ENCODE measurements around the gene LGMN. TPM values are rescaled to one million over a fixed set of nuclear protein-coding genes. Genes with fewer than 3 reads are reported as not detected.
"Not testable (repeated sequence)": the region's sequence is repeated elsewhere in the genome, so short reads cannot be mapped to it uniquely, and the experiment has no call there.

Gene LGMN
- polyA plus RNA-seq, 6 donors from 2014 or later = 9.1 to 22.1 (median 13.2) TPM

GRCh38 chr14:92731622-92732115, 16.8 kb downstream of the LGMN start:
- H3K27ac Mint-ChIP-seq = peak overlapping the region in 1 of 6 donors; percentile 64
- no peak overlapping the region for H3K4me3 Mint-ChIP-seq
- H3K4me1 Mint-ChIP-seq = peaks cover 3 to 10% (median 4%) of the 10 kb centered on the region in 3 donors
- peaks cover 30% of the 10 kb centered on the region in 2 donors for H3K36me3 Mint-ChIP-seq
- H3K27me3 Mint-ChIP-seq = no peaks in the 10 kb centered on the region
- no peak for ATAC-seq (ENCODE audit: low read depth in 2 of 2)
- no peak for DNase-seq
- peaks cover 0 to 3% (median 0%) of the 10 kb centered on the region in 7 donors for H3K9me3 Mint-ChIP-seq

- H3K4me3 Mint-ChIP-seq = no peak overlapping the region
- no peak for ATAC-seq (ENCODE audit: low read depth in 2 of 2)
Observed at GRCh38 chr14:92729634-92730358, 18.6 kb downstream of the LGMN start.

GRCh38 chr14:92728759-92729364, 19.6 kb downstream of the LGMN start:
- no peaks in the 10 kb centered on the region for H3K27me3 Mint-ChIP-seq
- H3K4me1 Mint-ChIP-seq = peaks cover 0 to 8% (median 8%) of the 10 kb centered on the region in 3 donors
- peaks cover 0 to 4% (median 0%) of the 10 kb centered on the region in 7 donors for H3K9me3 Mint-ChIP-seq
- peaks cover 32 to 38% of the 10 kb centered on the region in 2 donors for H3K36me3 Mint-ChIP-seq
- H3K27ac Mint-ChIP-seq = peak overlapping the region in 1 of 6 donors; percentile 9
- ATAC-seq (ENCODE audit: low read depth in 2 of 2) = peak; percentile 41 to 56
- no peak for DNase-seq
- peak overlapping the region in 1 of 8 donors; percentile 2 for H3K4me3 Mint-ChIP-seq

More at GRCh38 chr14:92729634-92730358, 18.6 kb downstream of the LGMN start:
- Mint-ChIP-seq H3K36me3 (peaks cover 32 to 38% of the 10 kb centered on the region in 2 donors), H3K9me3 (peaks cover 0 to 4% (median 0%) of the 10 kb centered on the region in 7 donors), H3K27ac (peak overlapping the region in 2 of 6 donors; percentile 19 to 35), H3K27me3 (no peaks in the 10 kb centered on the region), H3K4me1 (peaks cover 0 to 8% (median 5%) of the 10 kb centered on the region in 3 donors)
- DNase-seq = no peak

GRCh38 chr14:92726933-92727262, 21.5 kb downstream of the LGMN start:
- Mint-ChIP-seq H3K27me3 (no peaks in the 10 kb centered on the region), H3K27ac (no peak overlapping the region), H3K4me3 (no peak overlapping the region), H3K36me3 (peaks cover 23 to 29% of the 10 kb centered on the region in 2 donors), H3K4me1 (peaks cover 0 to 8% (median 8%) of the 10 kb centered on the region in 3 donors), H3K9me3 (peaks cover 0 to 4% (median 0%) of the 10 kb centered on the region in 7 donors)
- ATAC-seq (ENCODE audit: low read depth in 2 of 2) (no peak), DNase-seq (no peak)

- Mint-ChIP-seq H3K4me3 (no peak overlapping the region), H3K9me3 (peaks cover 0 to 4% (median 0%) of the 10 kb centered on the region in 7 donors), H3K27me3 (no peaks in the 10 kb centered on the region), H3K27ac (no peak overlapping the region), H3K36me3 (peaks cover 18 to 23% of the 10 kb centered on the region in 2 donors), H3K4me1 (peaks cover 0 to 8% (median 8%) of the 10 kb centered on the region in 3 donors)
- DNase-seq (no peak), ATAC-seq (ENCODE audit: low read depth in 2 of 2) (no peak)
Observed at GRCh38 chr14:92726135-92726932, 22.1 kb downstream of the LGMN start.

GRCh38 chr14:92724516-92725340, 23.7 kb downstream of the LGMN start:
- Mint-ChIP-seq H3K27me3 (no peaks in the 10 kb centered on the region), H3K36me3 (peaks cover 9 to 20% of the 10 kb centered on the region in 2 donors), H3K4me1 (peaks cover 0 to 8% (median 7%) of the 10 kb centered on the region in 3 donors), H3K27ac (peak overlapping the region in 1 of 6 donors; percentile 88), H3K4me3 (no peak overlapping the region), H3K9me3 (peaks cover 0 to 4% (median 0%) of the 10 kb centered on the region in 7 donors)
- DNase-seq (no peak), ATAC-seq (ENCODE audit: low read depth in 2 of 2) (no peak)

GRCh38 chr14:92719890-92720323, 28.5 kb downstream of the LGMN start:
- DNase-seq (no peak), ATAC-seq (ENCODE audit: low read depth in 2 of 2) (no peak)
- Mint-ChIP-seq H3K27me3 (no peaks in the 10 kb centered on the region), H3K9me3 (no peaks in the 10 kb centered on the region), H3K27ac (no peak overlapping the region), H3K36me3 (no peaks in the 10 kb centered on the region), H3K4me1 (peaks cover 0 to 5% (median 0%) of the 10 kb centered on the region in 3 donors), H3K4me3 (no peak overlapping the region)

- Mint-ChIP-seq H3K9me3 (no peaks in the 10 kb centered on the region), H3K27me3 (no peaks in the 10 kb centered on the region), H3K36me3 (no peaks in the 10 kb centered on the region), H3K27ac (no peak overlapping the region), H3K4me1 (peaks cover 0 to 5% (median 0%) of the 10 kb centered on the region in 3 donors), H3K4me3 (no peak overlapping the region)
- DNase-seq (no peak), ATAC-seq (ENCODE audit: low read depth in 2 of 2) (no peak)
Observed at GRCh38 chr14:92719421-92719820, 29.0 kb downstream of the LGMN start.

GRCh38 chr14:92718664-92719063, 29.8 kb downstream of the LGMN start:
- no peak for DNase-seq
- H3K27ac Mint-ChIP-seq = no peak overlapping the region
- H3K9me3 Mint-ChIP-seq = no peaks in the 10 kb centered on the region
- no peaks in the 10 kb centered on the region for H3K36me3 Mint-ChIP-seq
- ATAC-seq (ENCODE audit: low read depth in 2 of 2) = no peak
- peaks cover 0 to 5% (median 0%) of the 10 kb centered on the region in 3 donors for H3K4me1 Mint-ChIP-seq
- H3K27me3 Mint-ChIP-seq = no peaks in the 10 kb centered on the region
- no peak overlapping the region for H3K4me3 Mint-ChIP-seq

GRCh38 chr14:92717571-92718042, 30.8 kb downstream of the LGMN start:
- Mint-ChIP-seq H3K27me3 (no peaks in the 10 kb centered on the region), H3K36me3 (no peaks in the 10 kb centered on the region), H3K9me3 (no peaks in the 10 kb centered on the region), H3K4me1 (peaks cover 0 to 5% (median 0%) of the 10 kb centered on the region in 3 donors), H3K4me3 (no peak overlapping the region), H3K27ac (no peak overlapping the region)
- no peak for DNase-seq
- ATAC-seq (ENCODE audit: low read depth in 2 of 2) = no peak

- peaks cover 0 to 5% (median 0%) of the 10 kb centered on the region in 3 donors for H3K4me1 Mint-ChIP-seq
- DNase-seq (no peak), ATAC-seq (ENCODE audit: low read depth in 2 of 2) (no peak)
- no peaks in the 10 kb centered on the region for H3K9me3 Mint-ChIP-seq
- H3K27me3 Mint-ChIP-seq = no peaks in the 10 kb centered on the region
- H3K27ac Mint-ChIP-seq = no peak overlapping the region
- peaks cover 5 to 6% of the 10 kb centered on the region in 2 donors for H3K36me3 Mint-ChIP-seq
- no peak overlapping the region for H3K4me3 Mint-ChIP-seq
Observed at GRCh38 chr14:92716131-92716530, 32.3 kb downstream of the LGMN start.

GRCh38 chr14:92714739-92715307, 33.6 kb downstream of the LGMN start:
- peak; percentile 96 to 99 for ATAC-seq (ENCODE audit: low read depth in 2 of 2)
- not testable (repeated sequence) for H3K4me1 Mint-ChIP-seq

More at GRCh38 chr14:92714739-92715307, 33.6 kb downstream of the LGMN start:
- peak overlapping the region in 3 of 6 donors; percentile 39 to 91 (median 39) for H3K27ac Mint-ChIP-seq
- H3K9me3 Mint-ChIP-seq, H3K4me3 Mint-ChIP-seq, H3K36me3 Mint-ChIP-seq, H3K27me3 Mint-ChIP-seq: not testable (repeated sequence)
- DNase-seq = peak; percentile 74

Data from naive B cell (primary cell).